K562 (cell line): Measurements from ENCODE around the gene OSCP1. TPM values are rescaled to one million over a fixed set of nuclear protein-coding genes. Genes with fewer than 3 reads are reported as not detected.

Source experiments
- CGGBP1 ChIP-seq: fragments of 250-450 bp; sonication (Bioruptor Pico); IDR thresholded peaks from 2 replicates; pipeline ENCODE4 v1.9.0; 2021; ENCODE audit warnings: mild to moderate bottlenecking
- EP400 ChIP-seq: fragments of 450-650 bp; IDR thresholded peaks from 2 replicates; pipeline ENCODE4 v1.6.1; 2017; ENCODE audit warnings: antibody characterized with exemption, mild to moderate bottlenecking, moderate library complexity
- ETS1 ChIP-seq: conservative IDR thresholded peaks from 2 replicates; pipeline ENCODE4 v1.6.1; 2011; ENCODE audit warnings: low read depth, mild to moderate bottlenecking, low read length; ENCODE audit not compliant: control insufficient read depth
- ETV1 ChIP-seq: fragments of 450-650 bp; conservative IDR thresholded peaks from 2 replicates; pipeline ENCODE4 v1.6.1; 2016; ENCODE audit warnings: missing genetic modification characterization, control low read depth, low read depth, missing compliant biosample characterization
- KAT2B ChIP-seq: IDR thresholded peaks from one replicate; pipeline ENCODE4 v1.6.1; 2012; ENCODE audit warnings: low read depth, mild to moderate bottlenecking, control low read depth, inconsistent platforms, low read length, moderate library complexity
- MAZ ChIP-seq, 2 experiments: fragments of 450-650 bp in 1 of 2; sonication (generic) in 1 of 2; formaldehyde crosslinking; IDR thresholded peaks in 1 of 2; conservative IDR thresholded peaks in 1 of 2; 2 replicates each; pipeline versions ENCODE4 v1.4.0 to v1.5.0; 2020; ENCODE audit warnings: mild to moderate bottlenecking in 1 of 2, missing genetic modification reagents in 1 of 2
- MCM5 ChIP-seq: fragments of 450-650 bp; IDR thresholded peaks from 2 replicates; pipeline ENCODE4 v1.6.1; 2016; ENCODE audit warnings: low read depth
- MEIS2 ChIP-seq: fragments of 450-650 bp; IDR thresholded peaks from 2 replicates; pipeline ENCODE4 v1.6.1; 2014; ENCODE audit warnings: mild to moderate bottlenecking; ENCODE audit not compliant: partially characterized antibody
- NFE2L1 ChIP-seq: fragments of 450-650 bp; IDR thresholded peaks from 2 replicates; pipeline ENCODE4 v1.6.1; 2016; ENCODE audit warnings: missing genetic modification characterization, low read depth, mild to moderate bottlenecking, missing compliant biosample characterization, moderate library complexity, borderline replicate concordance
- RAD21 ChIP-seq, 2 experiments: fragments of 250-450 bp in 1 of 2; fragments of 450-650 bp in 1 of 2; sonication (Bioruptor Pico) in 1 of 2; formaldehyde crosslinking in 1 of 2; IDR thresholded peaks in 1 of 2; conservative IDR thresholded peaks in 1 of 2; 2 replicates each; pipeline versions ENCODE4 v1.4.0 to v1.8.0; 2020 to 2022; ENCODE audit warnings: mild to moderate bottlenecking in 2 of 2, moderate library complexity in 1 of 2
- REST ChIP-seq, 2 experiments: fragments of 450-650 bp; formaldehyde crosslinking in 1 of 2; IDR thresholded peaks; 2 replicates each; pipeline versions ENCODE4 v1.4.0 to v1.6.1; 2014 to 2020; ENCODE audit warnings: mild to moderate bottlenecking in 2 of 2, borderline replicate concordance in 1 of 2, low read depth in 1 of 2
- SMC3 ChIP-seq: conservative IDR thresholded peaks from 2 replicates; pipeline ENCODE4 v1.6.1; 2011; ENCODE audit warnings: low read depth, low read length, improper control_type of control experiment; ENCODE audit not compliant: insufficient read depth
- TAL1 ChIP-seq: fragments of 450-650 bp; IDR thresholded peaks from 2 replicates; pipeline ENCODE4 v1.6.1; 2016; ENCODE audit warnings: mild to moderate bottlenecking
- ZNF511 ChIP-seq: sonication (generic); formaldehyde crosslinking; IDR thresholded peaks from 2 replicates; pipeline ENCODE4 v1.8.0; 2022; ENCODE audit warnings: mild to moderate bottlenecking, missing genetic modification reagents
- polyA plus RNA-seq, 8 experiments: library from polyadenylated mRNA; depleted of rRNA in 4 of 8; stranded (reverse) in 5 of 8; unstranded in 3 of 8; fragments of >200 nt; fragmentation: Nextera tagmentation in 2 of 8; fragmentation: Illumina TruSeq in 1 of 8; extraction: Ambion mirVana in 2 of 8; extraction: Trizol in 1 of 8; gene quantifications; 2 replicates each; pipeline versions ENCODE4 v1.2.1 to v1.2.3, GENCODE V29; 2011 to 2014; ENCODE audit warnings: inconsistent platforms in 1 of 8, missing spikeins in 1 of 8
- total RNA-seq, 7 experiments: library from RNA; depleted of rRNA in 6 of 7; stranded (reverse); fragments of >200 nt in 6 of 7; fragmentation: Illumina TruSeq in 2 of 7; extraction: Trizol in 2 of 7; gene quantifications; 2 replicates each; pipeline versions ENCODE4 v1.2.1 to v1.2.3, GENCODE V29; 2011 to 2021; ENCODE audit warnings: low replicate concordance in 1 of 7

The OSCP1 gene
- total and polyA plus RNA-seq, 9 of the 15 experiments (the other 6 are each of a cell fraction or from before 2014, with no cell fraction given), result 0.15 to 0.40 (median 0.33) TPM; not detected in 5

GRCh38 chr1:36420836-36421317 lies 29.4 kb downstream of the OSCP1 start (continued):
- TF ChIP-seq ETV1 (peak; percentile 42; the same call in 1 of the 2 replicates), MAZ (CRISPR knock-in tag; conservative IDR thresholded peaks at IDR 0.05 in 1 of 2, IDR thresholded peaks at IDR 0.05 in 1 of 2) (peak in 1 of 2 experiments; percentile 57; a peak in 1 of 4 replicates), ZNF511 (CRISPR knock-in tag) (no peak), EP400 (peak; percentile 35; the same call in 1 of the 2 replicates), ETS1 (no peak), REST (IDR thresholded peaks at IDR 0.05; ENCODE audit: borderline replicate concordance) (peak; percentile 94), REST (CRISPR knock-in tag; IDR thresholded peaks at IDR 0.05; ENCODE audit: low read depth) (no peak), CGGBP1 (CRISPR knock-in tag) (no peak), KAT2B (no peak), MEIS2 (peak; percentile 39), RAD21 (CRISPR knock-in tag; conservative IDR thresholded peaks at IDR 0.05 in 1 of 2, IDR thresholded peaks at IDR 0.05 in 1 of 2) (peak; percentile 97 to 99), MCM5 (no peak), TAL1 (no peak), NFE2L1 (no peak), SMC3 (peak; percentile 99)
